SK-N-SH (cell line): ENCODE data around the gene DEFB114. TPM values are rescaled to one million over a fixed set of nuclear protein-coding genes. Genes with fewer than 3 reads are reported as not detected.

Source experiments
- CTCF ChIA-PET: fragments of 300-600, 350-600 bp; formaldehyde crosslinking; extraction: SDS; loops from one replicate; lab custom pipeline; 2021; lab: Yijun Ruan, JAX
- POLR2A ChIA-PET: fragments of 350-600 bp; sonication (Branson Sonifier 250); formaldehyde crosslinking; extraction: SDS; loops from one replicate; lab custom pipeline; 2020; ENCODE audit warnings: antibody characterized with exemption, inconsistent platforms; lab: Yijun Ruan, JAX
- DNase-seq: peaks from one replicate; pipeline ENCODE4 v3.0.0; 2012
- H2AFZ ChIP-seq: fragments of 200-600 bp; sonication (generic); 2 replicates; pipeline ENCODE4 v1.8.1; 2016; ENCODE audit warnings: antibody characterized with exemption, mild to moderate bottlenecking, low read depth
- H3F3A ChIP-seq: fragments of 200-600 bp; sonication (generic); replicated peaks from 2 replicates; pipeline ENCODE3; 2016; ENCODE audit warnings: antibody characterized with exemption, mild to moderate bottlenecking; ENCODE audit not compliant: insufficient read depth
- H3K27ac ChIP-seq, 2 experiments: fragments of 200-500 bp in 1 of 2; fragments of 200-600 bp in 1 of 2; sonication (Bioruptor generic) in 1 of 2; sonication (generic), shearing (Covaris generic) in 1 of 2; 2 replicates each; pipeline versions ENCODE4 v1.5.1 to v1.6.1; 2014 to 2016; ENCODE audit warnings: low read depth in 2 of 2, inconsistent platforms in 1 of 2, low read length in 1 of 2, mild to moderate bottlenecking in 1 of 2, mixed read lengths in 1 of 2
- H3K27me3 ChIP-seq: fragments of 200-600 bp; sonication (generic), shearing (Covaris generic); 2 replicates; pipeline ENCODE4 v1.6.1; 2016; ENCODE audit warnings: mixed run types; ENCODE audit not compliant: insufficient read depth
- H3K36me3 ChIP-seq, 2 experiments: fragments of 200-500 bp in 1 of 2; fragments of 200-600 bp in 1 of 2; sonication (Bioruptor generic) in 1 of 2; sonication (generic) in 1 of 2; replicated peaks in 1 of 2; 2 replicates each; pipeline versions ENCODE3 to v1.5.1; 2014 to 2016; ENCODE audit warnings: low read length in 1 of 2, mild to moderate bottlenecking in 1 of 2; ENCODE audit not compliant: insufficient read depth in 2 of 2, control insufficient read depth in 1 of 2
- H3K4me1 ChIP-seq, 2 experiments: fragments of 200-500 bp in 1 of 2; fragments of 200-600 bp in 1 of 2; sonication (Bioruptor generic) in 1 of 2; sonication (generic), shearing (Covaris generic) in 1 of 2; 2 replicates each; pipeline versions ENCODE4 v1.5.1 to v1.6.1; 2014 to 2016; ENCODE audit warnings: low read depth in 1 of 2, low read length in 1 of 2, mixed run types in 1 of 2; ENCODE audit not compliant: insufficient read depth in 2 of 2, control insufficient read depth in 1 of 2
- H3K4me2 ChIP-seq: fragments of 200-600 bp; sonication (generic), shearing (Covaris generic); 2 replicates; pipeline ENCODE4 v1.6.1; 2017; ENCODE audit warnings: mixed run types
- H3K4me3 ChIP-seq, 2 experiments: fragments of 200-500 bp in 1 of 2; fragments of 200-600 bp in 1 of 2; sonication (Bioruptor generic) in 1 of 2; sonication (generic), shearing (Covaris generic) in 1 of 2; 2 replicates each; pipeline versions ENCODE4 v1.5.1 to v1.8.1; 2014 to 2016; ENCODE audit warnings: low read depth in 2 of 2, inconsistent platforms in 1 of 2, low read length in 1 of 2, mild to moderate bottlenecking in 1 of 2, mixed read lengths in 1 of 2, moderate library complexity in 1 of 2
- H3K79me2 ChIP-seq: fragments of 200-600 bp; sonication (generic); 2 replicates; pipeline ENCODE4 v1.8.1; 2017; ENCODE audit warnings: mild to moderate bottlenecking; ENCODE audit not compliant: insufficient read depth
- H3K9ac ChIP-seq: fragments of 200-600 bp; sonication (generic); 2 replicates; pipeline ENCODE4 v1.6.1; 2017; ENCODE audit warnings: mixed run types
- H3K9me2 ChIP-seq: fragments of 200-600 bp; sonication (generic); 2 replicates; pipeline ENCODE4 v1.6.1; 2017; ENCODE audit warnings: mixed run types
- H3K9me3 ChIP-seq: fragments of 200-600 bp; sonication (generic); 2 replicates; pipeline ENCODE4 v1.6.1; 2017; ENCODE audit warnings: mixed run types, mild to moderate bottlenecking, moderate library complexity
- H4K20me1 ChIP-seq: fragments of 200-600 bp; sonication (generic); 2 replicates; pipeline ENCODE4 v1.6.1; 2017; ENCODE audit warnings: mild to moderate bottlenecking, mixed run types; ENCODE audit not compliant: insufficient read depth
- CHD2 ChIP-seq: fragments of 150-350 bp; IDR thresholded peaks from 2 replicates; pipeline ENCODE4 v1.6.1; 2018; ENCODE audit warnings: low read length; ENCODE audit not compliant: partially characterized antibody
- CTCF ChIP-seq: fragments of 200-600 bp; sonication (generic); IDR thresholded peaks from 2 replicates; pipeline ENCODE4 v1.6.1; 2017; ENCODE audit warnings: antibody characterized with exemption, mild to moderate bottlenecking, moderate library complexity
- ELF1 ChIP-seq: IDR thresholded peaks from 2 replicates; pipeline ENCODE4 v1.4.0; 2012
- EP300 ChIP-seq, 2 experiments: IDR thresholded peaks; 2 replicates each; pipeline versions ENCODE4 v1.4.0 to v1.6.1; 2012; ENCODE audit warnings: borderline replicate concordance in 1 of 2, low read depth in 1 of 2, low read length in 1 of 2
- FOSL2 ChIP-seq: IDR thresholded peaks from 2 replicates; pipeline ENCODE4 v1.4.0; 2012; ENCODE audit warnings: low read depth, mild to moderate bottlenecking, moderate library complexity, borderline replicate concordance
- FOXJ3 ChIP-seq: sonication (generic); formaldehyde crosslinking; IDR thresholded peaks from 2 replicates; pipeline ENCODE4 v1.5.1; 2020; ENCODE audit warnings: mild to moderate bottlenecking, missing genetic modification reagents
- GABPA ChIP-seq: IDR thresholded peaks from 2 replicates; pipeline ENCODE4 v1.4.0; 2012; ENCODE audit warnings: low read depth, mild to moderate bottlenecking
- GATA2 ChIP-seq: sonication (generic); formaldehyde crosslinking; IDR thresholded peaks from 2 replicates; pipeline ENCODE4 v1.5.0; 2020; ENCODE audit warnings: mild to moderate bottlenecking, missing genetic modification reagents
- MAX ChIP-seq: IDR thresholded peaks from 2 replicates; pipeline ENCODE4 v1.4.0; 2012; ENCODE audit warnings: low read depth
- MEF2A ChIP-seq: IDR thresholded peaks from 2 replicates; pipeline ENCODE4 v1.4.0; 2012; ENCODE audit warnings: low read depth, borderline replicate concordance
- MXI1 ChIP-seq: IDR thresholded peaks from 2 replicates; pipeline ENCODE4 v1.6.1; 2012; ENCODE audit warnings: mild to moderate bottlenecking, low read depth, low read length, improper control_type of control experiment
- NFIC ChIP-seq: IDR thresholded peaks from 2 replicates; pipeline ENCODE4 v1.4.0; 2012; ENCODE audit warnings: borderline replicate concordance
- PBX3 ChIP-seq: IDR thresholded peaks from 2 replicates; pipeline ENCODE4; 2012
- REST ChIP-seq: IDR thresholded peaks from 2 replicates; pipeline ENCODE4 v1.6.1; 2012; ENCODE audit warnings: mild to moderate bottlenecking, low read depth, low read length, moderate library complexity
- RXRA ChIP-seq: IDR thresholded peaks from 2 replicates; pipeline ENCODE4 v1.4.0; 2012; ENCODE audit warnings: low read depth, mild to moderate bottlenecking, borderline replicate concordance
- SIN3A ChIP-seq: IDR thresholded peaks from 2 replicates; pipeline ENCODE4 v1.6.1; 2012; ENCODE audit warnings: low read depth, mild to moderate bottlenecking, low read length, moderate library complexity, borderline replicate concordance
- SMC3 ChIP-seq: IDR thresholded peaks from 2 replicates; pipeline ENCODE4 v1.6.1; 2012; ENCODE audit warnings: low read depth, low read length, improper control_type of control experiment
- TAF1 ChIP-seq: IDR thresholded peaks from 2 replicates; pipeline ENCODE4 v1.6.1; 2012; ENCODE audit warnings: low read depth, mild to moderate bottlenecking, low read length, moderate library complexity, borderline replicate concordance
- TCF12 ChIP-seq: IDR thresholded peaks from 2 replicates; pipeline ENCODE4 v1.4.0; 2012
- TEAD4 ChIP-seq: IDR thresholded peaks from 2 replicates; pipeline ENCODE4 v1.4.0; 2012; ENCODE audit warnings: mild to moderate bottlenecking, borderline replicate concordance; ENCODE audit not compliant: insufficient read depth
- WGBS: methylation state at CpG from one replicate; pipeline ENCODE4 v1.1.6; 2017; ENCODE audit warnings: low lambda C conversion rate; 5-methylcytosine and 5-hydroxymethylcytosine counted together
- polyA plus RNA-seq, 3 experiments: library from polyadenylated mRNA; depleted of rRNA; stranded (reverse); fragments of >200 nt; gene quantifications; 2 replicates each; pipeline ENCODE4 v1.2.3, GENCODE V29; 2012

Gene DEFB114
- polyA plus RNA-seq, 1 of the 3 experiments (the other 2 are of a cell fraction): not detected

- H2AFZ ChIP-seq: no peak within 1 kb of the TSS
- H3K9me2 ChIP-seq: no peaks in the 10 kb centered on the region
- H3F3A ChIP-seq: no peaks in the 10 kb centered on the region
- H3K36me3 ChIP-seq: no peaks in the 10 kb centered on the region
- no peak within 1 kb of the TSS for H3K4me3 ChIP-seq
- TF ChIP-seq RXRA (no peak), GATA2 (CRISPR knock-in tag) (no peak), SIN3A (no peak), TCF12 (no peak), FOSL2 (no peak), PBX3 (no peak), MAX (no peak), TEAD4 (no peak), SMC3 (no peak)
- TF ChIP-seq, all 33 proteins: peak for 0
- Histone ChIP-seq H3K27ac (no peak within 1 kb of the TSS), H3K9ac (no peak within 1 kb of the TSS), H4K20me1 (no peaks in the 10 kb centered on the region), H3K9me3 (no peaks in the 10 kb centered on the region), H3K4me2 (no peak within 1 kb of the TSS), H3K4me1 (no peaks in the 10 kb centered on the region), H3K27me3 (no peaks in the 10 kb centered on the region), H3K79me2 (no peaks in the 10 kb centered on the region)
- CTCF ChIA-PET: no interaction called here
- WGBS: 0% methylated on average over 2 of the region's 2 CpGs
- POLR2A ChIA-PET: no interaction called here
- DNase-seq: no peak
Observed at GRCh38 chr6:49969605-49970004, 5.6 kb upstream of the DEFB114 start, which contains the start of gene DEFB113. DEFB113 (minus strand) TSS chr6:49969625; CDS start chr6:49969625, 0 bp downstream.

- POLR2A ChIA-PET: no interaction called here
- WGBS: 20% methylated on average over 2 of the region's 2 CpGs
- no peak overlapping the region for H2AFZ ChIP-seq
Observed at GRCh38 chr6:49966823-49967222, 2.9 kb upstream of the DEFB114 start.

More at GRCh38 chr6:49966823-49967222, 2.9 kb upstream of the DEFB114 start:
- no peak overlapping the region for H3K4me3 ChIP-seq
- H3K4me2 ChIP-seq: no peak overlapping the region
- H4K20me1 ChIP-seq: no peaks in the 10 kb centered on the region
- H3K36me3 ChIP-seq: no peaks in the 10 kb centered on the region
- no peak for TF ChIP-seq GABPA
- no peak for TF ChIP-seq CHD2
- no peak for TF ChIP-seq ELF1
- no peak for TF ChIP-seq EP300 (IDR thresholded peaks at IDR 0.05; ENCODE audit: borderline replicate concordance in 1 of 2, low read depth in 1 of 2, low read length in 1 of 2)
- TF ChIP-seq TEAD4: no peak
- no peak for TF ChIP-seq MEF2A
- no peak for TF ChIP-seq PBX3
- no peak for TF ChIP-seq NFIC
- TF ChIP-seq FOXJ3: no peak
- TF ChIP-seq SIN3A: no peak
- no peak for TF ChIP-seq TAF1
- TF ChIP-seq CTCF: no peak
- TF ChIP-seq MXI1: no peak
- TF ChIP-seq REST: no peak
- no peak for DNase-seq
- H3K27ac ChIP-seq: no peak overlapping the region
- no peaks in the 10 kb centered on the region for H3K9me3 ChIP-seq
- H3F3A ChIP-seq: no peaks in the 10 kb centered on the region
- H3K9me2 ChIP-seq: no peaks in the 10 kb centered on the region
- H3K79me2 ChIP-seq: no peaks in the 10 kb centered on the region
- H3K9ac ChIP-seq: no peak overlapping the region
- H3K4me1 ChIP-seq: no peaks in the 10 kb centered on the region
- CTCF ChIA-PET: no interaction called here
- no peaks in the 10 kb centered on the region for H3K27me3 ChIP-seq
